HG02759 (cell line): ENCODE data around the gene KSR1.

Source experiments
- ATAC-seq: cut with Tn5 transposase; IDR thresholded peaks from one replicate; pipeline ENCODE4 v1.9.1; 2021; ENCODE audit warnings: mild to moderate bottlenecking, moderate library complexity; ENCODE audit not compliant: unreplicated experiment

The KSR1 gene

GRCh38 chr17:27547301-27547683 is 91.0 kb downstream of the KSR1 start:
- no peak for ATAC-seq

DNA sequence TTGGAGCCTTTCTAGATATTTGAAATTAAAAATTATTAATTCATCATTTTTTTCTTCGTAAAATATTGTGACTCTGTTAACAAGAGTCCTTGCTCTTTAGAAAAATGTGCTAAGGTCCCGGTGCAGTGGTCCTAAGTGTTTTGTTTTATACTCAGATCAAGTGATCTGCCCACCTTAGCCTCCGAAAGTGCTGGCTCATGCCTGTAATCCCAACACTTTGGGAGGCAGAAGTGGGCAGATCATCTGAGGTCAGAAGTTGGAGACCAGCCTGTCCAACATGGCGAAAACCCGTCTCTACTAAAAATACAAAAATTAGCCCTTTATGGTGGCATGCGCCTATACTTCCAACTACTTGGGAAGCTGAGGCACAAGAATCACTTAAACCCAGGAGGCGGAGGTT is 92.1 kb downstream of the KSR1 start:
- no peak for ATAC-seq

DNA sequence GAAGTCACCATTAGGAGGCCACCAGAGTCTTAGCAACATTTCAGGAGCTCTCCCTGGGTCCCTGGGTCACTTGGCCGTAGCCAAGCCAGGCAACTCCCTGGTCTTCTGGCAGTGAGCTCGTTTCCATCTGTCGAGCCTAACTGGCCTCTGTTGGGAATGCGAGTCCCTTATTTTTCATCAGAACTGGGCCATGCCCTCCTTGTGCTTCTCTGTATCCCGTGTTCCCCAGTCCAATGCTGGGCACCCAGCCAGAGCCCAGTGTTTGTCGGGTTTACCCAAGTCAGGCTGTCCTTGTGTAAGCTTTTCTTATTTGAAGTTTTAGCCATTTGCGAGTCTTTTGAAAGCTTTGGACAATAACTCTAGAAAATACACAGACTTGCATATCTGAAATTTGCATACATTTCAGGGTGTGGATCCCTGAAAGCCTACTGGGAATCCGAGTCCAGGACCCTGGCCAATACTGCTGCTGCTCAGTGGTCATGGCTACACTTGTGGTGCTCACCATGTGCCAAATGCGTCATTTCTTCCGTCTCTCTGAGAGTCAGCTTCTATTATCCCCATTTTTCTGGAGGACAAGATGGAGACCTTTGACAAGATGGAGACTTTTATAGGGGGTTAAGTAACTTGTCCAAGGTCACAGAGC is 93.1 kb downstream of the KSR1 start:
- ATAC-seq: no peak

GRCh38 chr17:27550291-27550930 is 94.2 kb downstream of the KSR1 start:
- ATAC-seq: no peak

- ATAC-seq: no peak
These were observed 94.8 kb downstream of the KSR1 start for GRCh38 chr17:27550974-27551505.

DNA sequence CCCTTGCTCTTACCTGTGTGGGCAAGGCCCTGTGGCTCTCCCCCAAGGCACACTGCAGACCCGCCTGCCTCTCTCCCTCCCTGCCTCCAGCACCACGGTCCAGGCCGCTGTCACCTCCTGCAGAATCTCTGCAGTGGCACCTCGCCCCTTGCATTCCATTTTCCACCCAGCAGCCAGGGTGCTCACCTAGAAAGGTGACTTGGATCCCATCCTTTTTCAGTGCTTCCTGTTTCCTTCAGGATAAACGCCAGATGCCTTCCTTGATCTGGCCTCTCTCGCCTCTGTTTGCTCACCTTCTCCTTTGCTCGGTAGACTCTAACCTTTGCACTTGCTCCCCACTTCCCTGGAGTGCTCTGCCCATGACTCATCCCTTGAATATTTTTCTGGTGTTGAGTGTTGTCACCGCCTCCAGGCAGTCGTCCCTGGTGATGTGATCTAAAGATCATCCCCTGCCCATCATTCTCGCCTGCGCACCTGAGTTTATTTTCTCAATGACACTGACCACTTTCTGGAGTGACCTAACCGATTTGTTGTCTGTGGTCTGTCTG is 95.5 kb downstream of the KSR1 start:
- ATAC-seq: no peak

DNA sequence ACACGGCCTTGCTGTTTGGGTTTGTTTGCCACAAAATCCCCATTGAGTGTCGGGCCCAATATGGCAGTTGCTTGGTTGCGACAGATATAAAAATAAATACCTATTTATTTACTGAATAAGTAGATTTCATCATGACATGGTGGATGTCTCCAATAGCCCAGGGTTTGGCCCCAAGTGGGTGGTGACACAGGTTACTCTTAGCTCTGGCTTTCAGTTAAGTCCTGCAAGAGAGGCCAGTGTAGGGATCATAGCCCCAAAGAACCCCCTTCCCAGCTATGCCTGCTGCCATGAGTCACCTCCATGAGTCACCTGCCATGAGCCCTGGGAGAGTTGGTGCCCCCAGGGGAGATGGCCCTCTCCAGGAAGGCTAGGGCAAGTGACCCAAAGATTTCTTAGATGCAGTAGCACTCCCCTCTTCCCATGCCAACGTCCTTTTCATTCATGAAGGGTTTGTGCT is 96.1 kb downstream of the KSR1 start:
- ATAC-seq: no peak

GRCh38 chr17:27553019-27553511 is 96.8 kb downstream of the KSR1 start:
- no peak for ATAC-seq

- no peak for ATAC-seq
These were observed 97.9 kb downstream of the KSR1 start for GRCh38 chr17:27554152-27554551.

DNA sequence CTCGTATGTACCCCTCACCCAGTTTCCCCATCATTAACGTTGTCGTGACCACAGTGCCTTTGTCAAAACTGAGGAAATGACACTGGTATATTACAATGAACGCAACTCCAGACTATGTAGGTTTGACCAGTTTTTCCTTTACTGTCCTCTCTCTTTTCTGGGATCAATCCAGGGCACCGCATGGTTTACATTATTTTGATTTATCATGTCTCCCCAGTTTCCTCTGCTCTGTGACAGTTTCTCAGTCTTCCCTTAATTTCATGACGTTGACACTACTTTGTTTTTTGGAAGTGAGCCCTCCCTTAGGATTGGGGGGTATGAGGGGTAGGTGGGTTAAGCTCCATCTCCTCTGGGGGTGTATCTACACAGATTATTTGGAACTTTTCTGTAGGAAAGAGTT is 98.7 kb downstream of the KSR1 start:
- ATAC-seq: no peak

DNA sequence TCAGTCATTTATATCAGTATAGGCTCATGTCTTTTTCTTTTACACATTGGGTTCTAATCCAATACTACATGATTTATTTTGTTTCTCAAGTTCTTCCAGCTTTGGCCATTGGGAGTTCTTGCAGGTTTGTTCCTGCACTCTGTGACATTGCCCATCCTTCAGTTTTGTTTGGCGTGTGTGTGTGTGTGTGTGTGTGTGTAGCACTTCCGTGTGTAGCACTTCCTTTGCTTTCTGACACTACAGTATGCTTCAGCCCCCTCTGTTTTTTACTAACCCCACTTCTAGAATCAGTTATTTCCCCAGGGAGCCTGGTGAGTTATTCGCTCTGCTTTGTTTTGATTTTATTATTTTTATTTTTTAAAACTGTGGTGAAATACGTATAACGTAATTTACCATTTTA is 99.1 kb downstream of the KSR1 start:
- ATAC-seq: no peak

DNA sequence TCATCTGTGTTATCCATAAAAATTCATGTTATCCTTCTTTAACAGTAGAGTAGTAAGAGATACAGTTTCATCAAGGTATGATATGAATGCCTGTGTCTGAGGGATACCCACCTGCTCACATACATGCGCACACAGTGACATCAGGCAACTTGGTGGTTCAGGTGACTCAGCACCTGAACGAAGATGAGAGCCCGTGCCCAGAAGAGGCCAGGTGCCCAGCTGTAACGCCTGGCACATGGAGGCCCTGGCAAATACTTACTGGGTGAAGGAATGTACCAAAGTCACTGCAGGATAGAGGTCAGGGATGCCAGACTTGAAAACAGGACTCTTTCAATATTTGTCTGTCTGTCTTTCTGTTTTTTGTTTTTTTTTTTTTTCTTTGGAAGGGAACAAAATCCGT is 102.1 kb downstream of the KSR1 start:
- ATAC-seq: no peak

GRCh38 chr17:27558842-27559505 is 102.7 kb downstream of the KSR1 start:
- ATAC-seq: no peak

DNA sequence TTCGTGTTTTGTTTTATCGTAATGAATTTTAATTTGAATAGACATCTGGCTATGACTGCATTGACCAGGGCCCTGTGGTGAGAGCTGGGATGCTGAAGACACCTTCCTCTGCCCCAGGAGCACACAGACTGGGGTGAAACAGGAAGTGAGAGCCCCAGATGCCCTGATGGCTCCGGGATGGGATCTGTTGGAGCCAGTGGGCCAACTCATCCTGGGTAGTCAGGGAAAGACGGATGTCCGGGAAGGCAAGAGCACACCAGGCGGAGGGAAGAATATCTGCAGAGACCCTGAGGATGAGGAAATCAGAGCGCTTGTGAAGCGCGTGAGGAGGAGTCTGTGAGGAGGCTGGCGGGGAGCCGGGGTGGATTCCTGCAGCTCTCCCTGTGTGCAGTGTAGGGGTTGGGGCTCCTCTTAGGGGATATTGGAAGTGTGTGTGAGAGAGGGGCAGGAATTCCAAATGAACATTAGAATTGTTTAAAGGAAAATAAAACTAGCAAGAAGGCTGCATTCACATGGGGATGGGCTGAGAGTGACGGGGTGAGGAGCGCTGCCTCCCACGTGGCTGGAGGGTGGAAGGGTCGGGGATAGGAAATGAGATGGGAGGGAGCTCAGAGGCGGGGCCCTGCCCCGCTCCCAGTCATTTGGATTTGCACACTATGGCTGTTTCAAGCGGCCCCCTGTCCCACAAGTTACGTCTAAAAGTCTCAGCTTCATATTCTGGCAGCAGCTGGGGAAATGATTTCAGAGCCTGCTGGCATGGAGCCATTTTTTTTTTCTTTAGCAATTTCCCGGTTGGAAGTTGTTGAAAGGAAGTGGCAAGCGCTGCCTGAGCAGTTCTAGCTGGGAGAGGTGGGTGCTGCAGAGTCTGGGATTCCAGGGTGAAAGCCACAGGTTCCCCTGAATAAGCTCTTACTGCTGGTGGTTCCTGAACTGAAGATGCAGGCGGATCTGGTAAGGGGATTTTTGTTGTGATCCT is 103.5 kb downstream of the KSR1 start:
- no peak for ATAC-seq

GRCh38 chr17:27560668-27561067 is 104.4 kb downstream of the KSR1 start:
- no peak for ATAC-seq

DNA sequence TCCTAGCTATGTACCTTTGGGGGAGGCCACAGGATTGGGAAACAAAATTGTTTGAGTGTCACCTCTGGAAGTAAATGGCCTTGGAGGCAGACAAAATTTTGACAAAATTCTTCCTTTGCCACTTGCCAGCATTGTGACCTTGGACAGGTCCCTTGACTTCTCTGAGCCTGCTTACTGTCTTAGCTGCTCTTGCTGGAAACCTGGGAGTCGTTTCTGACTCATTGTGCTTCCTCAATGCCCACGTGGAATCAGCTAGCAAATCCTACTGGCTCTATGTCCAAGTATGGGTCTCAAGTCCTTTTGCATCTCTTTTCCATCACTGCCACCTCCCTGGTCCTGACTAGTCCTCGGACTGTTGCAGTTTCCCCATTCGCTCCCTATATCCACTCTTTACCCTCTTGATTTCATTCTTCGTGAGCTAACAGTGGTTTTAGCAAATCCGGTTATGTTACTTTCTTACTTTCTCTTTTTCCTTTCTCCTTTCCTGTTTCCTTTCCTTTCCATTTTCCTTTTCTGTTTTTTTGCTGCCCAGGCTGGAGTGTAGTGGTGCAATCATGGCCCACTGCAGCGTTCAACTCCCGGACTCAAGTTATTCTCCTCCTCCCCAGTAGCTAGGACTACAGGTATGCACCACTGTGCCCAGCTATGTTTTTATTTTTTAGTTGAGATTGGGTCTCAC is 106.7 kb downstream of the KSR1 start:
- no peak for ATAC-seq

DNA sequence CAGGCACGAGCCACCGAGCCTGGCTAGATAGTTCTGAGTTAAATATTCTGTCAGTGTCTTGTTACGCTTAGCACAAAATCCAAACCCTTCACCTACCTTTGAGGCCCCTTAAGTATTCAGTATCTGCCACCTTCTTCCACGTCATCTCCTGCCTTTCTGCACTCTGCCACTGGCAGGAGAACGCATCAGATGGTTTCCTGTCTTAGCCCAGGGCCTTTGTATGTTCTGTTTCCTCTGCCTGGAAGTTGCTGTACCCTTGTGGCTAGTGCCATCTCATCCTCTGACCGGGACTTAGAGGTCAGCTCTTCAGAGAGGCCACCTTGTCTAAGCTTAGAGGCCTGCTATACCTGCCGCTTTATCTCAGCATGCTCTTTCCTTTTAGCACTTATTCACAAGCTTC is 107.3 kb downstream of the KSR1 start:
- no peak for ATAC-seq

- no peak for ATAC-seq
These were observed 108.2 kb downstream of the KSR1 start for GRCh38 chr17:27564463-27564862.

DNA sequence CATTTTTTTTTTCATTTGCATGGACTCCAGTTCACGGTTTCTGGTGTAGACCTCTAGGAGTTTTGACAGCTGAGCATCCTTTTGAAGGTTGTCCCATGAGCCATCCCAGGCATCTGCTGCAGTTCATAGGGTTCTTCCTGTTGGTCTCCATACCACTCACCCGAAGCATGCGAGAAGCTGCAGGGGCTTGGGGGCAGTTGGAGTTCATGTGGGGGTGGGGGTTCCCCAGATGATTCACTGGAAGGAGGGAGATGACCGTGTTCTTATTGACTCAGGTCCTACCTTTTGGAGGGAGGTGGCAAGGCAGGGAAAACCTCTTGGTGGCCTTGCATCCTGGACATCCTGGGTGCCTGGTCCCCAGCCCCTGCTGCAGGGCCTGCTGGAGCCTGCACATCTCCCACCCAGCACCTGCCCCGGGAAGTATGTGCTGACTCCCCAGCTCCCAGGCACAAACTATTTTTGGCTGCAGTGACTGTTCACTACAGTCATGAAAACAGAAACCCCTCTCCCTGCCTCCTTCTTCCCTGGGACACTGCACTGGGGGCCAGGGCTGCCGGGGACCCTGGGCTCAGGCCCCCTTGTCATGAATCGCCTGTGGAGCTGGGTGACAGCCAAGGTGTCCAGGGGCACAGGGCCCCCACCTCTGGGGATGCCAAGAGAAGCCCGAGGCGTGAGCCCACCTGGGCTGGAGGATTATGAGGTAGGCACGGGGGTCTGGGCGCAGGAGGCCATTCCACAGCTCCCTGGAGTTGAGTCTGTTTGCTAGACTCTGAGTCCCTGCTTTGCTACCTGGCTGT is 109.8 kb downstream of the KSR1 start:
- no peak for ATAC-seq
